ENCODE measurements around the gene FSIP1.
A peak's percentile ranks its signal among the peaks of the same experiment; 100 is the strongest.

The FSIP1 gene

DNA sequence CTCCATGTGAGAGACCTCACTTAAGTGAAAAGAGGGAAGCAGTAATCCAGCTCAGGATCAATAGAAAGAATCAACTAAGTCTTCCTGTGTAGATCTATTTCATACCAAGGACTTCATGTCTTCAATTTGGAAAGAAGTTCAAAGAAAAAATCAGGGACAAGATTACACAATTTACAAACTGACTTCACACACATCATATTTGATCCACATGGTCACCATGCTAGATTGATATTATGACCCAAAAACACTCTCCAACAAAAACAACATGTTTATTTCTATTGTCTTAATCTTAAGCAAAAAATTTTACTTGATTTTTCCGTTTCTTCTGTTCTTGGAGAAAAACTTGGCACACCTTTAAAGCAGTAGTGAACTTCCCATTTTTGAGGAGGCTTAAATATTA, 125.5 kb downstream of the FSIP1 start:
- TF ChIP-seq, protein P1, sequence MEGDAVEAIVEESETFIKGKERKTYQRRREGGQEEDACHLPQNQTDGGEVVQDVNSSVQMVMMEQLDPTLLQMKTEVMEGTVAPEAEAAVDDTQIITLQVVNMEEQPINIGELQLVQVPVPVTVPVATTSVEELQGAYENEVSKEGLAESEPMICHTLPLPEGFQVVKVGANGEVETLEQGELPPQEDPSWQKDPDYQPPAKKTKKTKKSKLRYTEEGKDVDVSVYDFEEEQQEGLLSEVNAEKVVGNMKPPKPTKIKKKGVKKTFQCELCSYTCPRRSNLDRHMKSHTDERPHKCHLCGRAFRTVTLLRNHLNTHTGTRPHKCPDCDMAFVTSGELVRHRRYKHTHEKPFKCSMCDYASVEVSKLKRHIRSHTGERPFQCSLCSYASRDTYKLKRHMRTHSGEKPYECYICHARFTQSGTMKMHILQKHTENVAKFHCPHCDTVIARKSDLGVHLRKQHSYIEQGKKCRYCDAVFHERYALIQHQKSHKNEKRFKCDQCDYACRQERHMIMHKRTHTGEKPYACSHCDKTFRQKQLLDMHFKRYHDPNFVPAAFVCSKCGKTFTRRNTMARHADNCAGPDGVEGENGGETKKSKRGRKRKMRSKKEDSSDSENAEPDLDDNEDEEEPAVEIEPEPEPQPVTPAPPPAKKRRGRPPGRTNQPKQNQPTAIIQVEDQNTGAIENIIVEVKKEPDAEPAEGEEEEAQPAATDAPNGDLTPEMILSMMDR (IDR thresholded peaks at IDR 0.05; ENCODE audit: low read depth, low read length, missing control alignments): no peak
- no peak for DNase-seq
- in situ Hi-C loops (cut with HindIII; ENCODE audit: low pct_ligation_motif_present, low sequenced_read_pairs): no loop called here
- H3K27ac ChIP-seq: peak overlapping the region; percentile 30
- no peaks in the 10 kb centered on the region for H3K27me3 ChIP-seq (replicated peaks)
- no peak overlapping the region for H3K4me3 ChIP-seq (ENCODE audit: low read depth, low read length)
- no peaks in the 10 kb centered on the region for H3K36me3 ChIP-seq (replicated peaks)

DNA sequence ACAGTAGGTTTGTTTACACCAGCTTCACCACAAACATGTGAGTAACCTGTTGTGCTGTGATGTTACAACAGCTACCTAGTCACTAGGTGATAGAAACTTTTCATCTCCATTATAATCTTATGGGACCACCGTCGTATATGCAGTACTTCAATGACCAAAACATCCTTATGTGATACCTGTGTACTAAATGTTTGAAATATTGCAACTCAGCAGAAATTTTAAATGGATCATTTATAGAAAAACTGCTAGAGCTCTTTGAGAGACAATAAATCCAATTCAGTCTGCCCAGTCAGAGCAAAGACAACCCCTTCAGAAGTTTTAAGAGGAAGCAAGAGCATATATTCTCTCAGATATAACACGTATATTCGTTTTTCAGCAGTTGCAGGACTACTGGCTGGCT, 128.3 kb downstream of the FSIP1 start:
- no peaks in the 10 kb centered on the region for H3K36me3 ChIP-seq (replicated peaks)
- TF ChIP-seq, protein P1 (IDR thresholded peaks at IDR 0.05; ENCODE audit: low read depth, low read length, missing control alignments): no peak
- H3K27ac ChIP-seq: no peak overlapping the region
- no peaks in the 10 kb centered on the region for H3K27me3 ChIP-seq (replicated peaks)
- in situ Hi-C loops (cut with HindIII; ENCODE audit: low pct_ligation_motif_present, low sequenced_read_pairs): no loop called here
- no peak overlapping the region for H3K4me3 ChIP-seq (ENCODE audit: low read depth, low read length)
- no peak for DNase-seq

DNA sequence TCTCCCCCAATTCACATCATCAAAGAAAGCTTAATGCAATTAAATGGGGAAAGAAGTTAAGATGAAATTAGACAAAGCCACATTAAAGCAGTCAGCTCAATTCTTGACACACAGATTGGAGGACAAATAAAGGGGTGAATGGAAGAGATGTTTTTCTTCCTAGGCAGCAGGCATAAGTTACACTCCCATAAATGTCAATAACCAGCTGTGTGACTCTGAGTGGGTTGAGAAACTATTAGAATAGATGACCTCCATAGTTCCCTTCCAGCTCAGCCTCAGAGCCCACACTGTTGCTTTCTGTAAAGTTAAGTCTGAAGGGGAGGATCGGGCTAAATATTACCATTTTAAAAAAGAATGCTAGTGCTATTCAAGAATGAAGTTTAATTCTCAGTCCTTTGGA, 130.8 kb downstream of the FSIP1 start:
- Histone ChIP-seq H3K27me3 (replicated peaks) (no peaks in the 10 kb centered on the region), H3K27ac (no peak overlapping the region), H3K36me3 (replicated peaks) (no peaks in the 10 kb centered on the region), H3K4me3 (ENCODE audit: low read depth, low read length) (no peak overlapping the region)
- TF ChIP-seq, protein P1 (IDR thresholded peaks at IDR 0.05; ENCODE audit: low read depth, low read length, missing control alignments): no peak
- no peak for DNase-seq
- in situ Hi-C loops (cut with HindIII; ENCODE audit: low pct_ligation_motif_present, low sequenced_read_pairs): no loop called here

DNA sequence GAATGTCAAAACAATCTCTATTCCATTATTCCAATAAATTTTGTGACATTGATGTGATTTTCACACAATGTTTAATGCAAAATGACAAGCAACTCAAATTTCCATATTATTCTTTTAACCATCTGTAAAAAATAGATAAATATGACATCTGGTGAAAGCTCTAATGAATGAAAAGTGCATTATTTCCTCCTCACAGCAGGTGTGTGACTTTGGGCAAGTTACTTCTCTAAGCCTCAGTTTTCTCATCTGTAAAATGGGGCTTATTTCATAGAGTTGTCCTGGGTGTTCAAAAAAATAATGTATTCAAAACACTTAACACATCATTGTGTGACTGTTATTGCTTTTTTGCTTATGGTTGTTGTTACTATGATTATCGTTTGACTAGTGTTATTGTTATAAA, 131.3 kb downstream of the FSIP1 start:
- H3K27me3 ChIP-seq (replicated peaks): no peaks in the 10 kb centered on the region
- no peaks in the 10 kb centered on the region for H3K36me3 ChIP-seq (replicated peaks)
- DNase-seq: no peak
- H3K4me3 ChIP-seq (ENCODE audit: low read depth, low read length): no peak overlapping the region
- TF ChIP-seq, protein P1 (IDR thresholded peaks at IDR 0.05; ENCODE audit: low read depth, low read length, missing control alignments): no peak
- no peak overlapping the region for H3K27ac ChIP-seq
- in situ Hi-C loops (cut with HindIII; ENCODE audit: low pct_ligation_motif_present, low sequenced_read_pairs): no loop called here

DNA sequence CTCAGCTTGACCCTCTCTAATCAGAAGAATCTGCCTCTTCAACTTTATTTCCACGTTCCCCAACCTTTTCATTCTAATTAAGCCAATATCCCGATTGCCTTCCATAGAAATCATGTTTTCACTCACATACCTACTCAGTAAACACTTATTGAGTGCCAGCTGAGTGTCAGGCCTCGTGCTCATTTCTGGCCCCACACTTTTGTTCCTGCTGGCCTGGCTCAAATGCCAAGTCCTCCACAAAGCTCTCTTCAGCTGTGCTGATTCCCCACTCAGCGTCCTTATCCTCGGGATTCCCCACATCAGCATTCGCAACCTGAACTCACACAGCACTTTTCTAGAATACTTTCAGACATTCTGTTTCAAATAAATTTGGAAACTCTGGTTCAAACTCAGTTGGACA, 132.9 kb downstream of the FSIP1 start:
- in situ Hi-C loops (cut with HindIII; ENCODE audit: low pct_ligation_motif_present, low sequenced_read_pairs): no loop called here
- H3K27me3 ChIP-seq (replicated peaks): no peaks in the 10 kb centered on the region
- no peak for DNase-seq
- no peaks in the 10 kb centered on the region for H3K36me3 ChIP-seq (replicated peaks)
- TF ChIP-seq, protein P1 (IDR thresholded peaks at IDR 0.05; ENCODE audit: low read depth, low read length, missing control alignments): no peak
- H3K4me3 ChIP-seq (ENCODE audit: low read depth, low read length): no peak overlapping the region
- H3K27ac ChIP-seq: no peak overlapping the region

DNA sequence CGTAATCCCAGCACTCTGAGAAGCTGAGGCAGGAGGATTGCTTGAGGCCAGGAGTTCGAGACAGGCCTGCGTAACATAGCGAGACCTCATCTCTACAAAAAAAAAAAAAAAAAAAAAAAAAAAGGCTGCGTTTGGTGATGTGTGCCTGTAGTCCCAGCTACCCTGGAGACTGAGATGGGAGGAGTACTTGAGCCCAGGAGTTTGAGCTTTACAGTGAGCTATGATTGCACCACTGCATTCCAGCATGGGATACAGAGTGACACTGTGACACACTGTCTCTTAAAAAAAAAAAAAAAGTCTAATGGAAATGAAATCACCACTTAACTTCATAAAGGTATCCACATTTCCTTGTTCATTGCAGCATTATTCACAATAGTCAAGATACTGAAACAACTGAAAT, 136.2 kb downstream of the FSIP1 start:
- Histone ChIP-seq H3K27ac (no peak overlapping the region), H3K36me3 (replicated peaks) (no peaks in the 10 kb centered on the region), H3K4me3 (ENCODE audit: low read depth, low read length) (no peak overlapping the region), H3K27me3 (replicated peaks) (no peaks in the 10 kb centered on the region)
- no peak for DNase-seq
- TF ChIP-seq, protein P1 (IDR thresholded peaks at IDR 0.05; ENCODE audit: low read depth, low read length, missing control alignments): no peak
- in situ Hi-C loops (cut with HindIII; ENCODE audit: low pct_ligation_motif_present, low sequenced_read_pairs): no loop called here

Data from brain microvascular endothelial cell (primary cell).